Measurements from ENCODE around the gene ITPR2.

Gene ITPR2

DNA sequence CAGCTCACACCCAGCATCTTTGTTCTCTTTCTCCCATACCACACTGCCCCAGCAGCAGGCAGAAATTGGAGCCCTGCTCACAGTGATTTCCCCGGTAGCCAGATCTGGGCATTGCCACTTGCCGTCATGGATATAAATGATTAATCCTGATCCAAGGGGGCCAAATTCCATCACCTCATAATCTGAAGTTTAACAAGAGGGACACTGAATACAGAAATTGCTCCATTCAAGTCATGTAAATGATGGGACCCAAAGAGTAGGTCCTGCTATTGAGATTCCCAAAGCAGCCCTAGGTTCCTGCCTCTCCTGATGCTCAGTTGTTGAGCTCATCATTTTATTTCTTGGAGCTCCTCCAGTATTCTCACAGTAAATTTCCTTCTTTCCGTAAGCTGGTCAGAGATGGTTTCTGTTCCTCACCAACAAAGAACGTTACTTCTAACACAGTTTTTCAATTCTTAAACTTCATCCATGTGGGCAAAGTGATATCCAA, 11.7 kb downstream of the ITPR2 start:
- no peak for DNase-seq (ENCODE audit: low read depth)

DNA sequence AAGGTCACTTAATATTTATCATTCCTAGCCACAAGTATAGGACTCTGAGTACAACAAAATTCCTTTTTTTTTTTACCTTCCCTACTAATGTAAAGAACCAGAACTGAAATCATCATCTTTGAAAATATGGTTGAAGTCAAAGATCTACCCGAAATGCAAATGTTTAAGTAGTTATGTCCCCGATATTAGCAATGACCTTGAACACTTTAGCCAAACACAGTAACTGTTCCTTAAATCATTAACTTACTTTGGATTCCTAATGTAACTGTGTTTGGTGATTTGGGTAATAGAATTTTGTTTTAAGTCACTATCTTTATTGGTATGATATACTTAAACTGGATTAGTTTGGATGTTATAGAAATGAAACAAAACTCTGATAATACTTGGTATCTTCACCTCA, 14.4 kb downstream of the ITPR2 start:
- DNase-seq (ENCODE audit: low read depth): no peak

DNA sequence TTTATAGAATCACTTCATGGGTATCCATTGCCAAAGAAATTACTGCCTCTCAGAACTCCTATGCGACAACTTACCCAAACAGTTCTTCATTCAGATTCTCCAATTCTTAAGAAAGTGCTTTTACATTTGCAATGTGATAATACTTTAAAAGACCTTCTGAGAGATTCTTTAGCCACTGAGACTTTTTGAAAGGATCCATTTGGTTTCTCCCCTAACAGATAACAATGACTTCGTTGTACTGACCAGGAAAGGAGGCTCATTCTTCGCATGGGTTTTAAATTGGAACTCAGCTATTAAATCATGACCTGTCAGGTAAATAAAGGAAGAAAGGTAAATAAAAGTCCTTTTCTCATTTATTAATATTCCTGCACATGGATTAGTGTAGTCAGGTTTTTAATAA, 14.8 kb downstream of the ITPR2 start:
- no peak for DNase-seq (ENCODE audit: low read depth)

DNA sequence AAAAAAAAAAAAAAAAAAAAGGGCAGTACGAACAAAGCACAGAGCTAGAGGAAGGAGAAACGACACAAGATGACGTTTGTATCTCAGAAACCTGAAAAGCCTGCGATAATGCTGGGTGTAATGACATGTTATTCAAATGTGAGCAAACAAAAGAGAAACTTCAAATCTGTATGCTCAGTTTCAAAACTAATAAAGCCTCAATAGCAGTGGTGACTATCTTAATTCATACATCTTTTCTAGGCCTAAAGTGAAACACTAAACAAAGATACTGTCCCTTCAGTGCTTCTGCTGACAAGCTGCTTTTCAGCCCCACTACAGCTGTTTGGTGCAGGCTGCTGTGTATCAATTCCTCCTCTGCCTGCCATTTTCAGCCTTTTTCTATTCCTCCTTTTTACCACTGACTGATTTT, 15.8 kb downstream of the ITPR2 start:
- DNase-seq (ENCODE audit: low read depth): no peak

DNA sequence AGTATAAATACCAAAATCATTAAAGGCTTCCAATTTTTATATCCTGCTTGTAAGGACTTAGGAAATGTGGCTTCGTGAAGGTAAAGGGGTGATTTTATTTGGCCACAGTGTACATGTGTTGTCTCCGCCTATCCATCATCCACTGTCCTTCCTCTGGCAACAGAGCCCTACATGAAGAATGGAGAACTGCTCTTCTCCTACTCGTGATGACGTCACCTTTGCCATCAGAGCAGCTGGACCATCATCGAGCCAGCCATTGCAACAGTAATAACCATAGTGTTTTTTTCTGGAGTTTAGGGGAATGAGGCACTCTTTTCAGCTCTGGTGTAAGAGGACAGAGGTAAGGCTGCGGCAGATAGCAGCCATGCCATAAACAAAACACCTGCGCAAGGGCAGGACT, 19.2 kb downstream of the ITPR2 start:
- no peak for DNase-seq (ENCODE audit: low read depth)

DNA sequence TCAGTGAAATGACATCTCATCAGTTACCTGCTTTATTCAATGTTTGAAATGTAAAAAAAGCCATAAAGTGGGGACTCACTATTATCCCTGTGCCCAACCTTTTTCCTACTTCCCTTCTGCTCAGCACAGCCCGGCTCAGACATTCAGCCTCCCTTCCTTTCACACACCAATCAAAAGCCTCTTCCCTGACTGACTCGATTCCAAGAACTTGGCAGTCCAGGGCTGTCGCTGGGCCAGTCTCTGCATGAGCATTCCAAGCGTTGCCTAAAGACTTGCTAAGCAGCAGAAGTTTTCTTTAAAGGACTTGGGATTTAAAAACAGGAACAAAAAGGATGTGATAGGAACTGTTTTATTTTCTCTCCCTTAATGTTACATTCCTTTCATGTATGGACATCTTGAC, 22.7 kb downstream of the ITPR2 start:
- DNase-seq (ENCODE audit: low read depth): no peak

DNA sequence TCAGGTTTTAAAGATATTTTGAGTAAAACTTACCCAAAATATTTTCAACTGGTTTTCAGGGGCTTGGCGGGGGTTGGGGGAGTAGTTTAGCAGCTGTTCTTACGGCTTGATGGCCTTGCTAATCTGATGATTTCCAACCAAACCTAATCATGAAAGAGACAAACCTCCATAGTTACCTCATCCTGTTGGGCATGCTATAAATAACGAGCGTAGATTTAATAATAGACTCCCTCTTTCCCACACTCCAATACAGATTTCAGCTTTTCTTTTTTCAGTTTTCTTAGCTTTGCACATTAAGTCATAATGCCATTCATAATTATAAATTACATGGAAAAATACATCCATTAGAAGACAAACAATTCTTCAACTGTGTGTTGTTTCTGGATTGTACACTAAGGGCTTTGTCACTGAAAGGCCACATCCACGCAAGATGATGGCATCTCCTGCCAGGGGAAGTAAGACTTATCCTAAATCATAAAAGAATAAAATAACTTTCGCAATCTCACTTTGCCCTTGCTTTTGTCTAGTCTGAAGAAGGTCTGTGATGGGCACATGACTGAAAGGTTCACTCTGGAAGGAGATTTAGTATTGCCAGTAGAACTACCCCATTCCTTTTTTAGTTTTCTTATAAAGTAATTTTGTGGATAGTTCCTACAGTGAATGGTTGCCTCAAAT, 23.2 kb downstream of the ITPR2 start:
- DNase-seq (ENCODE audit: low read depth): no peak

DNA sequence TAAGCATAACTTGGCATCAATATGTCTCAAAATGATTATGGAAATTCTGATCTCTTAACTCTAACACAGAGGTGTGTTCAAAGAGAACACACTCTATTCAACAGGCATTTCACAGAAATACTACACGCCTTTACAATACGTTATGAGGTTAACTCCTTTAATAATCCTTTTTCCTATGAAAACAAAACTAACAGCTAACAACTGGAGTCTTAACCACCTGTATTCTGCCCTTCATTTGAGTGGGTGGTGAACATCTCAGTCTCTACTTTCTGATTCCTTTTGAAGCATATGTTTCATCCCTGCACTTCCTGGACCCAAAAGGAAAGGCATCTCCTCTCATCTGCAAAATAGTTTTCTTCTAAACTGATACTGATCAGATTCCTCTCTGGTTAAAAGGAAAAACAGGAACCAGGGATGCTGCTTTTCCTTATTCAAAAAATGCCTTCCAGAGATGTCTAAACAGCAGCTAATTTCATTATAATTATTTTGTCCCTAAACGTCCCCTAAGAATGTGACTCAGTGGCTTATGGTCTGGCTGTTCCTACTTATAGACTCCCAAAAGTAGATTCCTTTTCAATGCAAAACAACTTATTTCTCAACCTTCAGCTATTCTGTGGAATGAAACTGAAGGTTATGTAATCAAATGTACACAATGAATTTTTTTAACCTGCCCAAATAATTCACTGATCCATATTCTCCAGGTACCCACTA, 24.1 kb downstream of the ITPR2 start:
- no peak for DNase-seq (ENCODE audit: low read depth)

DNA sequence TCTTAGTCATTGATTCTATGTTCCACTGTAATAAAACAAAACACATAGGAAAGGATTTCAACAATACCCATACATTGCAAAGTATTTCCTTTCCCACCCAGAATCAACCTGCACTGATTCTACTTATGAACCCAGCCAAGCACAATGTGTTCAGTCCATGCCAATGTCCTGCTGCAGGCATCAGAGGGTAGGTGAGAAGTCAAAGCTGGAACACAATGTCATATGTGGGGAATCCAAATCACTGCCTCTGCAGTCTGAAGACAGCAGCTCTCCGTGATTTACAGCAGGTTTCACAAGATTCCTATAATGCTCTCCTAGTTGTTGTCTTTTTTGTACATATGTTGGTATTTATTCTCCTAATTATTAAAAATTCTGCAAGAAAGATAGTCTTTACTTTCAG, 25.7 kb downstream of the ITPR2 start:
- no peak for DNase-seq (ENCODE audit: low read depth)

DNA sequence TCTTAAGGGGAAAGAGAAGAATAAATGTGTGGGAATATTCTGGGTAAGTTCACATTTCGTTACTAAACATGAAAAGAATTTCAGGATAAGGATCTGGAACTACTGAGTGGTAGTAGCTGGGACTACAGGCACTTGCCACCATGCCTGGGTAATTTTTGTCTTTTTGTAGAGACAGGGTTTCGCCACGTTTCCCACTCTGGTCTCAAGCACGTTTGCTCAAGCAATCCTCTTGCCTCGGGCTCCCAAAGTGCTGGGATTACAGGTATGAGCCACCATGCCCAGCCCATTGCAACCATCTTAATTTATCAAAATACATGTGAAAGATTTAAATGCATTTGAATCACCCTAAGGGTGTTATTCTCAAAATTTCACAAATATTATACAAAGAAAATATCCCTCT, 26.4 kb downstream of the ITPR2 start:
- no peak for DNase-seq (ENCODE audit: low read depth)

DNA sequence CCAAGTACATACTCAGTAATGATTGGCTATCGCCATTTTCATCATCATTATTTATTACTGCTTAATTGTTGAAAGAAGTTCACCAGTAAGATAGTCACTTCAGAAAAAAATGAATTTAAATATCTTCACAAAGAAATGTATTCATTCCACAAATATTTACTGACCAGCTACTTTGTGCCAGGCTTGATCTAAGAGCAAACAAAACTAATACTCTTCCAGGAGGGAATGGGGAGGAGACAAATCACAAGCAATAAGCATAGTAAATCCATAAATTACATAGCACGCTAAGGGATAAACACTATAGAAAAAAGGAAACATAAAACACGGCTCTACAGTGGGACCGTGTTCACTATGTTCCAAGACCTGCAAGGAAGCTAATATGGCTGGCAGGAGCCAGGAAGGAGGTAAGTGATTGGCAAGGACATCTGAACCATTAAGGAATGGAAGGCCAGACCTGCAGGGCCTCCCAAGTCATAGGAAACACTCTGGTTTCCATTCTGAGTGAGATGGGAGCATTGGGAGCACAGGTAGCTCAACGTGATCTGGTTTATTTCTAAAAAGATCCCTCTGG, 27.5 kb downstream of the ITPR2 start:
- no peak for DNase-seq (ENCODE audit: low read depth)

DNA sequence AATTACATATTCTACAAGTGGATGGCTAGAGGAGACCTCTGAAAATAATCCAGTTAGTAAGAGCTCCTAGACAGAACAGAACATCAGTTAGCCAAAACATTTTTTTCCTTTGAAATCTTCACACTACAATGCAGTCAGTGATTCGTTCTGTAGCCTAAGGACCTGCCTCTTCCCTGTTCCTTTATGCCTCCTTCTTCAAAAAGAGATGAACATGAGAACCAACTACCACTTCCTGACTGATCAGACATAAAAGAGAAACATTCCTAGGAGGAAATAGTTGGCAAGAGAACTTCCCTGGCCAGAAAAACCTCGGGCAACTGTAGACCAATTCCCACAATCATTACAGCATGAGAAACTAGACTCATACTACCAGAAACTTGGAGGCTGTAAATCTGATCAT, 29.4 kb downstream of the ITPR2 start:
- DNase-seq (ENCODE audit: low read depth): no peak

DNA sequence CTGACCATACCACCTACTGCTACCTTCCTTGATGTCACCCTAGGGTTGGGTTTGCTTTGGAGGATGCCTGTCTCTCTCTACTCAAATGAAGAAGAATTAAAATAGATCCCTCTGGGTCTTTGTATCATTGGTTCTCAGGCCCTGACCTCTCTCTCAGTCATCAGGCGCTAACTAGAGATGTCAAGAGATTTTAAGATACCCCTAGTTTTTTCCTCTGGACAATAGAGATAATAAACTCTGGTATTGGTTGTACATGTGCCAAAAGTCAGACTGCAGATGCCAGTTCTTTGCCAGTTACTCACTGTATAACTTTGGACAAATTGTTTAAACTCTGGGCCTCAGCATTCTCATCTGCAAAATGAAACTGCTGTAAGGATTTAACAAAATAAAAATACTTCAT, 31.5 kb downstream of the ITPR2 start:
- DNase-seq (ENCODE audit: low read depth): no peak

DNA sequence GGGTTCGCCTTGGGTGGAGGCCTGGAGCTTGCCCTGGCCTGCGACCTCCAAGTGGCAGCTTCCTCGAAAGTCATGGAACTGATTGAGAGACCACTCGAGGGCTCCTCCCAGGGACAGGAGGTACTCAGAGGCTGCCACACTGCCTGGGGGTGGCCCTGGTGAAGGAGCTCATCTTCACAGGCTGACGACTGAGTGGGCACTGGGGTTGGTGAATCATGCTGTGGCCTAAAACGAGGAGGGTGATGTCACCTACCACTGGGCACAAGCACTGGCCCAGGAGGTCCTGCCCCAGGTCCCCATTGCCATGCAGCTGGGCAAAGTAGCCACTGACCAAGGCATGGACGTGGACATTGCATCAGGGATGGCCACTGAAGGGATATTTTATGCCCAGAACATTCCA, 32.1 kb downstream of the ITPR2 start:
- DNase-seq (ENCODE audit: low read depth): no peak

DNA sequence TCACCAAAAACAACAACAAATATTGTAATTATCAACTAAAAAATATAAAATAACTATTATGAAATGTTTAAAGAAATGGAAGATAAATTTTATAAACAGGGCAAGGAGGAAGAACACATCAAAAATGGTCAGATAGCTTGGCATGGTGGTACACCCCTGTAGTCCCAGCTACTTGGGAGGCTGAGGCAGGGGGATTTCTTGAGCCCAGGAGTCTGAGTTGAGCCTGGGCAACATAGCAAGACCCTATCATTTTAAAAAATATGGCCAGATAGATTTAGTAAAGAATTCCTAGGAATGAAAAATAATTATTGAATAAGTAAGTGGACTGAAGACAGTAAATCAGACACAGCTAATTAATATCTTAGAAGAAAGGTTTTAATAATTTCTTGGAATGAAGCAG, 32.6 kb downstream of the ITPR2 start:
- no peak for DNase-seq (ENCODE audit: low read depth)

DNA sequence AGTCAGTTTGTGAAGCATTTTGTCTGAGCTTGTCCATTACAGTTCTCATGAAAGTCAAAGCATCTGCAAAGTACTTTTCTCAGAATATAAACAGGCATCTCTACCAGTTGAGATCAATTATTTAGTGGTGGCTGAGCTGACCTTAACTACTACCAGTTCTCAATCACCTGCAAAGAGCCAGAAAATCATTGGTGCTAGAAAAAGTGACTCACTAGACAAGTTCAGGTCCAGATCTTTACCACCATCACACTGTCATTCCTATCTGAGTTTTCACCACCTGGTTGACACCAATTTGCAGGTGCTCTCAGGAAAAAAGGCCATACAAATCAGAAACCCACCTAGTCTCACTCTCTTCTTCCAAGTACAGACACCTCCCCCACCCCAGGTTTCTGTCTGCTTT, 33.3 kb downstream of the ITPR2 start:
- DNase-seq (ENCODE audit: low read depth): no peak

DNA sequence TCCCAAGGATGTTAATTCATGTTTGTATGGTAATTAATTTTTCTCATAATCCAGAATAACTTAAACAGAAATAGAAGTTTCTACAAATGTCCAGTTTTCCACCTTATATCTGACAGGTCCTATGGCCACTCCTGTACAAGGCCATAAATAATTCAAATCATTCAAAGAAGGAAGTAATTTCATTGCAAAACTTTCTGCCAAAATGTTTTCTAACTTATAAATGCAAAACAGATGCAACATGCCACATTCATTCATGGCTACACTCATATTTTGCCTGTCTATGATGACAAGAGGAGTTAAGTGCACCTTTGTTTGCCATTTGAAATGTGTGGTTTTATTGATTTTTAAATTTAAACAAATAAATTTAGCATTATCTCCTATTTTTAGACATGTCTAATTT, 34.4 kb downstream of the ITPR2 start:
- no peak for DNase-seq (ENCODE audit: low read depth)

DNA sequence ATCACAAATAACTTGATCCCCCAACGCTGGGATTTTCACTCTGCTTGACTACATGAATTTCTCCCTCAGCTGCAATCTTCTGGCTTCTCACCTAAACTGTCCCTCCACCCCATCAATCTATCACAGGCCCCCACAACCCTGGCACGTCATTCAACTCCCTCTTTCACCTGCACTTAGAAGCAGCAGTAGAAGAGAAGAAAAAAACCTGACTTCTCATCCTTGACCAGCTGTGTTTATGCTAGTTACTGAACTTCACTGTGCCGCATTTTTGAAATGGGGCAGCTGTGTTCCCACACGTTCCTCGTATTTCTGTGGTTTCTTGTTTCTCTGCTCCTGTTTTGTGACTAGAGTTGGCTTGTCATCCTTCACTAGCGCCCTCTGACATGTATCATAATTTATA, 35.0 kb downstream of the ITPR2 start:
- no peak for DNase-seq (ENCODE audit: low read depth)

DNA sequence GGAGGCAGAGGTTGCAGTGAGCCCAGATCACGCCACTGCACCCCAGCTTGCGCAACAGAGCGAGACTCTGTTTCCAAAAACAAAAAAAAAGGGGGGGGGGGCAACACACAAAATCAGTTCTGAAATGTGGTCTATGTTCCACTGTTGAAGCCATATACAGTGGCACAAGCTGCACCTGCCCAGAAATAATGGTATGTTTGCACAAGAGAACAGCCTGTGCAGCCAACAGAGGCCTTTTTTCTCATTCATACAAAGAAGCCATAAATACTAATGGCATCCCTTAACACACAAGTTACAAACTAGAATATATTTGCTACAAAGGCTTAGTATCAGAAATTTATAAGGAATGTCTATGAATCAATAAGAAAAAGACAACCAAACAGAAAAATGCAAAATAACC, 37.1 kb downstream of the ITPR2 start:
- no peak for DNase-seq (ENCODE audit: low read depth)

DNA sequence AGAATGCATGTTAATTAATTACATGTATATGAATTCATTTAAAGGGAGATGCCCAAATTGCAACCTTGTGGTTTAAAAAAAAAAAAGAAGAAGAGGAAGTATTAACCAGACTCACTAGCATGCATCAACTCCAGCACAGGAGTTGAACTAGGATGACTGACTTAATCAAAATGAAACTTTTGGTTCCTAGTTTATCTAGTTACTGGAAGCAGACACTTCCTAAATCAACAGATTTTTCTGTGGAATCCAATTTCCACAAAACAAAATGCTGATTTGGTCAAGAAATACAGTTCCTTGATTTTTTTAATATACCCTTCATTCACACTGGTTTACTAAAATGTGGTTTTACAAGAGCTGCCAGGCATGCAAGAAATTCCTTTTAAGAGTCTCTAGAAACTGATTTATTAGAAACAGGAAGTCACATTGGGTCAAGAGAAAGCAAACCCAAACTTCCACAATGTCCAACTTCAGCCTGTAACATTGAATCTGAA, 41.6 kb downstream of the ITPR2 start:
- no peak for DNase-seq (ENCODE audit: low read depth)

DNA sequence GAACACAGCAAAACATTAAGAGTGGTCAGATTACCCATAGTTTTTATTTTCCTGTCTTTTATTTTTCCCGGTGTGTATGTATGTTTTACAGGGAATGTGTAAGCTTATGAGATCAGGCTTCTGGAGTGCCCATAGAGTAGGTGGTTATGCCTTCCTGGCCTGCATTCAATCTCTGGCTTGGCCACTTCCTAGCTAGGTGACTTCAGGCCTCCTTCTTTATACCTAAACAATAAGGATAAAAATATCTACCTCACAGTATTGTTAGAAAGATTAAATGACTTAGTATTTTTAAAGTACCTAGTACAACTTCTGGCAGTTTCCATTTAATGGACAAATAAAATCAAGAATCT, 42.4 kb downstream of the ITPR2 start:
- no peak for DNase-seq (ENCODE audit: low read depth)

DNA sequence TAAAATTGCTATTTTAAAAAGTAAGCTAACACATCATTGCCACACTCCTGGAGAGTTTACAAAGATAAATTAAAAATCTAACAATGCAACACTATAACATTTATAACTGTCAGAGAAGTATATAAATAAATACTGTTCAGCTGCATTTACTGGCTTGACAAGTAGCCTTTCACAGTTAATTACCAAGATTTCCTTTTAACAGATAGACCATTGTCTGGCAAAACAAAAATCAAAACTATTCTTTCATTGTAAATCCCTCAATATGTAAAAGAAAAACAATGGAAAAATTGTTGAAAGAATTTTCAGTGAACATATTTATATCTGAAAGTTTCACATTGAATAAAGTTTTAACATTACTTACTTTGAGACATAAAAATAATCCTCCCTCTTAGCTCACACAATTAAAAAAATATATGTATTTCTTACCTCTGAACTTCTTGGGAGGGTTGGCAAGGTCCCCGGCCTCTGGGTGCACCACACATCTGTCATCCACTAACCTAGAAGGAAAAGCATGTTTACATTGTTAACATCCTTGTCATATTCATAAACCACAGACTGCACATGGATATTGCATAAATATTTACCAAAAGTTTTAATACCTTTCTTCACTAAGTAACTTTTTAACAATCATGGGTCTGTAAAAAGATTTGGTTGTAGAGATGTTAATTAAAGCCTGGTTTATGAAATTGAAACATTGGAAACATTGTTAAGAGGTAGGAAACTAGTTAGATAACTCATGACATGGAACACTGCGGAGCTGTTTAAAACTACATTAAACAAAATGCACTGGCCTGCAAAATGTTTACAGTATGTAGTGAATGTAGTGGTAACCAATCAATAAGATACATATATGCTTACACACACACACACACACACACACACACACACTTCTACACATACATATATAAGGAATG, 43.0 kb downstream of the ITPR2 start:
- DNase-seq (ENCODE audit: low read depth): no peak

Data from activated T-cell treated with anti-CD3 and anti-CD28 coated beads for 1 hour (primary cell).